ENCODE results near the gene PDLIM7.

Gene PDLIM7

GRCh38 chr5:177443144-177443983 is 54.0 kb downstream of the PDLIM7 start:
- DNase-seq (ENCODE audit: low read depth in 2 of 2): no peak

- DNase-seq (ENCODE audit: low read depth in 2 of 2): no peak
These were observed 55.2 kb downstream of the PDLIM7 start for GRCh38 chr5:177442066-177442826.

- DNase-seq (ENCODE audit: low read depth in 2 of 2): no peak
These were observed 56.2 kb downstream of the PDLIM7 start for GRCh38 chr5:177440990-177441780.

GRCh38 chr5:177440211-177440989 is 57.0 kb downstream of the PDLIM7 start:
- no peak for DNase-seq (ENCODE audit: low read depth in 2 of 2)

GRCh38 chr5:177439518-177440053 is 57.8 kb downstream of the PDLIM7 start:
- no peak for DNase-seq (ENCODE audit: low read depth in 2 of 2)

GRCh38 chr5:177438468-177438867 is 58.9 kb downstream of the PDLIM7 start:
- DNase-seq (ENCODE audit: low read depth in 2 of 2): no peak

GRCh38 chr5:177437623-177438022 is 59.8 kb downstream of the PDLIM7 start:
- no peak for DNase-seq (ENCODE audit: low read depth in 2 of 2)

GRCh38 chr5:177435847-177436536 is 61.4 kb downstream of the PDLIM7 start:
- no peak for DNase-seq (ENCODE audit: low read depth in 2 of 2)

- no peak for DNase-seq (ENCODE audit: low read depth in 2 of 2)
These were observed 62.3 kb downstream of the PDLIM7 start for GRCh38 chr5:177434942-177435738.

- DNase-seq (ENCODE audit: low read depth in 2 of 2): peak in 1 of 2 donors; percentile 44
These were observed 63.0 kb downstream of the PDLIM7 start for GRCh38 chr5:177434437-177434836.

GRCh38 chr5:177433658-177434217 is 63.7 kb downstream of the PDLIM7 start:
- no peak for DNase-seq (ENCODE audit: low read depth in 2 of 2)

Measured in stimulated activated CD8-positive, alpha-beta memory T cell treated with anti-CD3 and anti-CD28 coated beads, Interleukin-7, amount 100 ng/mL, for 4 hours (primary cell).